ENCODE measurements around the gene OTOP3.
"Not testable (repeated sequence)": the region's sequence is repeated elsewhere in the genome, so short reads cannot be mapped to it uniquely, and the experiment has no call there.

OTOP3 gene

DNA sequence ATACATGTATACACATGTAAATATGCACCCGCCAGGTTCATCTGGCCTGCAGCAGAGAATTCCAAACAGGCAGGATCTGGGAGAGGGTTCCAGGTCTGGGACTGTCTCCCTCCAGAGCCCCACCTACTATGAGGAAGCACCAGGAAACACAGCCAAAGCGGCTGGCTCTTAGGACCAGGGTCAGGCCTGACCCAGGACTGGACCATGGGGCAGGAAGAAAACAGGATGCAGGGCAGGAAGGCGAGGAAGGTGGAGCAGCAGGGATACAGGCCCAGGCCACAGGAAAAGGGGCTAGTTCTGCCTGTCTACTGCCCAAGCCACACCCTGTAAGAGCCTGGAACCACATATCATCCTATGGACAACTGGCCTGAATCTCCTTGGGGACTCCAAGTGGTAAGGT, 34.7 kb downstream of the OTOP3 start:
- Mint-ChIP-seq H3K36me3 (no peaks in the 10 kb centered on the region), H3K27ac (no peak overlapping the region), H3K9me3 (no peaks in the 10 kb centered on the region), H3K4me3 (no peak overlapping the region), H3K4me1 (peaks cover 6% of the 10 kb centered on the region), H3K27me3 (peaks cover 8% of the 10 kb centered on the region)
- DNase-seq (ENCODE audit: low spot score in 2 of 2): no peak
- ATAC-seq (ENCODE audit: low read depth): no peak

DNA sequence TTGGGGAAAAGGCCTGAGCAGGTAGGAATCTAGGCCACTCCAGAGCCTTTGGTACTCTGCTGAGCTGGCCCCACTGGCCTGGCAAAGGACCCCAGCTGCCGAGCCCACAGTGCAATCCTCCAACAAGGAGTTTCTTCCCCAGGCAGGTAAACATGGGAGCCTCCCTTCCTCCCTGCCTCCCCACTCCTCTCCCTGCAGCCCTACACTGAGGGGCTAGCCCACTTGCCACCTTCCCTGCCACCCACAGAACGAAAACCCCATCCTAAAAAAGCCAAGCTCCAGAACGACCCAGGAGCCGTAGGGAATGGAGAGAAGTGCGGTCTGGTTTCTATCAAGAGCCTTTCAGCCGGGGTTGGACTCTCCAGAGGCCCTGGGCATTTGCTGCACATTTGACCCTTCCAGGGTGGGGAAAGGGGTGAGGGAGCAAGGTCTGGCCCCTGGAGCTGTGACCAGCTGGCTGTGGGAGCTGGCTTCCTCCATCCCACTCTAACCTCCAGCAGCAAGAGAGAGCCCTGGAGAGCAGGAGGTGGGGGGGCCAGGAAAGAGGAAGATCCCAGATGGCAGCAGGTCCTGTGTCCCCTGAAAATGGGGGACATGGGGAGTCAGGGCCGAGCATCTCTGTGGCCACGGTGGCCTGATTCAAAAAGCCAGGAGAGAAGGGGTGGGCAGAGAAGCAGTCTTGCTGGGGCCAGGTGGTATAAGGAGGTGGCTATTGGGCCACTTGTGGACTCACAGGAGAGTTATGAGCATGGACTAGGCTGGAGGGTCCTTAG, 35.6 kb downstream of the OTOP3 start:
- no peaks in the 10 kb centered on the region for H3K9me3 Mint-ChIP-seq
- peaks cover 10% of the 10 kb centered on the region for H3K27me3 Mint-ChIP-seq
- peak overlapping the region; percentile 70 for H3K4me3 Mint-ChIP-seq
- peaks cover 6% of the 10 kb centered on the region for H3K4me1 Mint-ChIP-seq
- H3K36me3 Mint-ChIP-seq: no peaks in the 10 kb centered on the region
- no peak overlapping the region for H3K27ac Mint-ChIP-seq
- DNase-seq (ENCODE audit: low spot score in 2 of 2) (no peak), ATAC-seq (ENCODE audit: low read depth) (no peak)

DNA sequence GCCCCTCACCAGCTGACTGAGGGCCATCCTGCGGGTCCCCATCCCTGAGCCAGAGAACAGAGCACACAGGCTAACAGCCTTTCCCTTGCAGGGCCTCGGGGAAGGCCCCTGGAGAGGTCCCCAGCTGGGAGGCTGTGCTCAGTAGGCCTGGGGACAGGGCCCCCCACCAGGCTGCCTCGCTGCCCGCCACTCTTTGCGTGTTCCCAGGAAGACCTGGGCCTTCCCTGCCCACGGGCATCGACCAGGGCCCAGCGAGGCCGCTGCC, 36.1 kb downstream of the OTOP3 start:
- H3K4me3 Mint-ChIP-seq: peak overlapping the region; percentile 70
- H3K36me3 Mint-ChIP-seq: no peaks in the 10 kb centered on the region
- H3K4me1 Mint-ChIP-seq: peaks cover 6% of the 10 kb centered on the region
- no peak overlapping the region for H3K27ac Mint-ChIP-seq
- ATAC-seq (ENCODE audit: low read depth): no peak
- no peak for DNase-seq (ENCODE audit: low spot score in 2 of 2)
- H3K9me3 Mint-ChIP-seq: no peaks in the 10 kb centered on the region
- H3K27me3 Mint-ChIP-seq: peaks cover 12% of the 10 kb centered on the region

DNA sequence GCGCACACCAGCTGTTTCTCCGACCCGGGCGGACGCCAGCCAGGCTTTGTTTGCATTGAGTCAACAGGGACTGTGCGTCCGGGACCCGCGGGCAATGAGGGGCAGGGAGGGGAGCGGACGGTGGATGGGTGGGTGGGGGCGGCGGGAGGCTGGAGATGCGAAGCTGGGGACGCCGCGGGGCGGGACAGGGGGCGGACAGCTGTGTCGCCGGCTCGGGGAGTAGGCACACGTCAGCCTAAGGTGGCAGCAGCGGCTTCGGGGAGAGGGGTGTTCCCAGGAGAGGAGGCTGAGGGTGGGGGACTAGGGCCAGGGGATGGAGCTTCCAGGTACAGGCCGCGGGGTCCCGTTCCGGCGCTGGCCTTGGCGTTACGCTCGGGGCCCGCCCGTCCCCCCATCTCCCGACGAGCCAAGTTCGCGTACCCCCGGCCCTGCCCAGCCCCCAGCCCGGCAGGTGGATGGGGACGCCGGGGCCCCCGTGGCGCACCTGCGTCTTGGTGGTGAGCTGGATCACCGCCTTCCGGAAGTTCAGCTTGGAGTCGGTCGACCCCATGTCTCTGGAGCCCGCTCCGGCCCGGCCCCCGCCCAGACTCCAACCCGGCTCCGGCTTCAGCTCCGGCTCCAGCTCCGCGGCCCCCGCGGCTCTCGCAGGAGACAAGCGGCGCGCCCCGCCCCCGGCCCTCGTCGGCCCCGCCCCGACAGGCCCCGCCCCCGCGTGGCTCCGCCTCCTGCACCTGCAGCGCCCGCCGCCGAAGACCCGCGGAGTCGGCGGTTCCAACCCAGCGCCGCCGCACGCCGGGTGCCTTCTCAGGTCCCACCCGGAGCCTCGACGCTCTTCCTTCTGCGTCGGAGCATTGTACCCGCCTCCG, 36.6 kb downstream of the OTOP3 start, which contains the start of gene HID1:
HID1 (minus strand) TSS at position 653 of the 866 bp plus-strand sequence; CDS start at position 550, 103 bp downstream.
- DNase-seq (ENCODE audit: low spot score in 2 of 2) (peak; percentile 61 to 72), ATAC-seq (ENCODE audit: low read depth) (peak; percentile 83)
- peaks cover 6% of the 10 kb centered on the region for H3K4me1 Mint-ChIP-seq
- H3K27me3 Mint-ChIP-seq: peaks cover 13% of the 10 kb centered on the region
- peak within 1 kb of the TSS; percentile 82 for H3K4me3 Mint-ChIP-seq
- H3K27ac Mint-ChIP-seq: peak within 1 kb of the TSS; percentile 9
- no peaks in the 10 kb centered on the region for H3K36me3 Mint-ChIP-seq
- H3K9me3 Mint-ChIP-seq: no peaks in the 10 kb centered on the region

DNA sequence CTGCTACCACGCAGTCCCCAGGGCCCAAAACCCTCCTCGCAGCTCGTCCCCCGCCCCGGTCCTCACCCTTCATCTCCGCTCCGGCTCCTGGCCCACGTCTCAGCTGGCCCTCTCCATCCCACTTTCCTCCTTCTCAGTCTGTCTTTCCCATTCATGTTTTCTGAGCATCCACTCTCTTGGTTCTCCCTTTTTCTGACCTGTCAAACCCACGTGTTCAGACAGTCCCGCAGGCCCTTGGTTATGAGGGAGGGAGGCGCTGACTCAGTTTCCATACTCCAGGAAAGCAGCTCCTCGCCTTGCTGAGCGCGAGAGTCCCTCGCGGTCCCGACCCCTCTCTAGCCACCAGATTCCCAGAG, 37.3 kb downstream of the OTOP3 start:
- no peak for ATAC-seq (ENCODE audit: low read depth)
- peaks cover 6% of the 10 kb centered on the region for H3K4me1 Mint-ChIP-seq

DNA sequence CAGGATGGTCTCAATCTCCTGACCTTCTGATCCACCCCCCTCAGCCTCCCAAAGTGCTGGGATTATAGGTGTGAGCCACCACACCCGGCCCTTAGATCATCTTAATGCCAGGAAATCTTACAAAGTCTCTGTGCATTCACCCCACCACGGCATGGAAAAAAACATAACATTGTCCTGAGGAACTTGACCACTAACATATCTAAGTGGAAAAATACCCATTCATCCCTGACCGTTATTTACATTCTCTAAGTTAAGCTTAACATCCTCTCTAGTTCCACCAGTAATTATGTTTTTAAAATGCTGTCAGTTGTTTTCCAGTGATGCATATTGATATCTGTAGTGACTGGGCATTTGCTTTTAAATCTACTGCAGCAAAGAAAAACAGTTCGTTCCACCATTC, 40.2 kb downstream of the OTOP3 start:
- no peaks in the 10 kb centered on the region for H3K36me3 Mint-ChIP-seq
- H3K4me1 Mint-ChIP-seq: peaks cover 6% of the 10 kb centered on the region
- H3K27ac Mint-ChIP-seq: no peak overlapping the region
- no peak for ATAC-seq (ENCODE audit: low read depth)
- no peaks in the 10 kb centered on the region for H3K9me3 Mint-ChIP-seq
- DNase-seq (ENCODE audit: low spot score in 2 of 2): no peak
- H3K4me3 Mint-ChIP-seq: no peak overlapping the region
- H3K27me3 Mint-ChIP-seq: peaks cover 26% of the 10 kb centered on the region

More for the DNA sequence above, 37.3 kb downstream of the OTOP3 start:
- peak overlapping the region; percentile 9 for H3K27ac Mint-ChIP-seq
- H3K36me3 Mint-ChIP-seq: no peaks in the 10 kb centered on the region
- H3K9me3 Mint-ChIP-seq: no peaks in the 10 kb centered on the region
- peaks cover 16% of the 10 kb centered on the region for H3K27me3 Mint-ChIP-seq
- no peak for DNase-seq (ENCODE audit: low spot score in 2 of 2)
- peak overlapping the region; percentile 82 for H3K4me3 Mint-ChIP-seq

DNA sequence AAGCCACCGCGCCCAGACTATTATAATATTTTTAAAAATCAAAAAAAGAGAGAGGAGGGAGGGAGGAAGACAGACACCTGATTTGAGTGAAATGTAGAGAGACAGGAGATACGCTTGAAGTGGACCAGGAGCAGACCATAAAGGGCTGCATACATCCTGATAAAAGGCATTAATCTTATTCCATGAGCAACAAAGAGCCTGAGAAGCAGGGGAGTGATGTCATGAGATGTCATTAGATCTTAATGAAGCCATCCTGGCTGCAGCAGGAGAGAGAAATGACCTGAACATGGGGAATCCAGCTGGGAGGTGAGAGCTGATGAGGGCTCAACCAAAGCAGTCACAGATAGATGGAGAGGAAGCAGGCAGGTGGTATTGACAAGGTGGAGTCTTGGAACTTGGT, 42.1 kb downstream of the OTOP3 start:
- ATAC-seq (ENCODE audit: low read depth): no peak
- H3K4me3 Mint-ChIP-seq: no peak overlapping the region
- no peaks in the 10 kb centered on the region for H3K9me3 Mint-ChIP-seq
- DNase-seq (ENCODE audit: low spot score in 2 of 2): no peak
- peaks cover 26% of the 10 kb centered on the region for H3K27me3 Mint-ChIP-seq
- H3K27ac Mint-ChIP-seq: no peak overlapping the region
- no peaks in the 10 kb centered on the region for H3K36me3 Mint-ChIP-seq
- peaks cover 12% of the 10 kb centered on the region for H3K4me1 Mint-ChIP-seq

DNA sequence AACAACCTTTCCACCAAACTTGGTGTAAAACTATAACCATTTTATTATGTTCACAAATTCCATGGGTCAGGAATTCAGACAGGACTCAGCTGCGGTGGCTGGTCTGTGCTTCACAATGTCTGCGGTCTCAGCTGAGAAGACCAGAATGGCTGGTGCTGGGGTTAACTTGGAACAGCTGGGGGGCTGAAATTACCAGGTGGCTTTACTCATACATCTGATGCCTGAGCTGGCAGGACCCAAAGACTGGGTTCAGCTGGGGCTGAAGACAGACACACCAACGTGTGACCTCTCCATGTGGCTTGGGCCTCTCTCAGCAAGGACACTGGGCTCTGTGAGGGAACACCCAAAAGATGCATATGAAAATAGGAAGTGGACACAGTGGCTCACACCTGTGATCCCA, 42.5 kb downstream of the OTOP3 start:
- Mint-ChIP-seq H3K4me3 (no peak overlapping the region), H3K9me3 (no peaks in the 10 kb centered on the region), H3K27me3 (peaks cover 23% of the 10 kb centered on the region), H3K27ac (no peak overlapping the region), H3K36me3 (no peaks in the 10 kb centered on the region), H3K4me1 (peaks cover 7% of the 10 kb centered on the region)
- ATAC-seq (ENCODE audit: low read depth) (no peak), DNase-seq (ENCODE audit: low spot score in 2 of 2) (no peak)

DNA sequence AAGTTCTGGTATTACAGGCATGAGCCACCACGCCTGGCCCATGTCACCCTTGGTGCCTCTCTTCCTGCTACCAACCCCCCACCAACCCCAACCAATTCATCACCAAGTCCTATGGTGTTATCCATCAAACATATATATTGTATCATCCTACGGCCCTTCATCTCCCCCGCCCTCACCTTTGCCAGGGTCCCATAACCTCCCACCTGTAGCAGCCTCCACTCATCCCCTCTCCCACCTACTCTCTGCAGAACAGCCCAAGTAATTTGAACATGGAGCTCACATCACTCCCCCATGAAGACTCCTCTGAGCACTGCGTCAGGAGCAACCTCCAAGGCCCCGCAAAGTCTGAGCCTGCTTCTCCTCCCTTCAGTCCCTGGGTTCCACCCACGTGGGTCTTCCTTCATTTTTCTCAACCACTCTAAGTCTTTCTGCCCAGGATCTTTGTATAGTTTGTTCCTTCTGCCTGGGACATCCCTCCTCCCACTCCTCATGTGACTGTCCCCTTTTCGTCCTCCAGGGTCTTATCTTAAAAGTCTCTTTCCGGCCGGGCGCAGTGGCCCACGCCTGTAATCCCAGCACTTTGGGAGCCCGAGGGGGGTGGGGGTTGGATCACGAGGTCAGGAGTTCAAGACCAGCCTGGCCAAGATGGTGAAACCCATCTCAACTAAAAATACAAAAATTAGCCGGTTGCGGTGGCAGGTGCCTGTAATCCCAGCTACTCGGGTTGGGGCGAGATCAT, 43.9 kb downstream of the OTOP3 start:
- Mint-ChIP-seq H3K9me3 (no peaks in the 10 kb centered on the region), H3K27me3 (peaks cover 22% of the 10 kb centered on the region), H3K27ac (no peak overlapping the region), H3K4me3 (no peak overlapping the region), H3K36me3 (no peaks in the 10 kb centered on the region), H3K4me1 (peaks cover 7% of the 10 kb centered on the region)
- DNase-seq (ENCODE audit: low spot score in 2 of 2) (no peak), ATAC-seq (ENCODE audit: low read depth) (no peak)

DNA sequence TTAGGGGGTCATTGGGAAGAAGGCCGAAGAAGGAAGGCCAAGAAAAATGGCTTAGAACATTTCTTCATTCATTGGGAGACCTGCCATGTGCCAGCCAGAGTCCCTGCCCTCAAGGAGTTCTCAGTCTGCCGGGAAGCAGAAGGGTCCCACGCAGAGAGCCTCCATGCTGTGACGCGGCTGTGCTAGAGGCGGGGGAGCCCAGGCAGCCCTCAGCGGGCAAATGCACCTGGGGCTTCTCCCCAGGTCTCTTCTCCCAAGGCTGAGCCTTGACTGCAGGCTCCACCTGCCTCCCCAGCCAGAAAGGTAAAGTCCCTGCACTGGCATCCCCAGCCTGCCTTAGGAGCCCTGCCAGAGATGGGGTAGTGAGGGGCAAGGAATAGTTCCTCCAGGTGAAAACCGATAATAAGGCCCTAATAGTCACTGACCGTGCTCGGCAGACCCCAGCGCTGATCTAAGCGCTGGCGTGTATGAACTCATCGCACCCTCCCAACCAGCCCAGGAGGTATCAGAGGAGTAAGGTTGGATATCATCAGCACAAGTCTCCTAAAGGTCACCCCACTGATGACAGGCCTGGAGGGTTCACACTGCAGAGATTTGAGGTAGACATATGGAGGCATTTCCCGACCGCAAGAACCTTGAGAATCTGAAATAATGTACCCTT, 45.8 kb downstream of the OTOP3 start:
- no peak overlapping the region for H3K27ac Mint-ChIP-seq
- no peaks in the 10 kb centered on the region for H3K36me3 Mint-ChIP-seq
- H3K9me3 Mint-ChIP-seq: no peaks in the 10 kb centered on the region
- peak overlapping the region; percentile 89 for H3K4me3 Mint-ChIP-seq
- peaks cover 7% of the 10 kb centered on the region for H3K4me1 Mint-ChIP-seq
- H3K27me3 Mint-ChIP-seq: peaks cover 20% of the 10 kb centered on the region
- peak; percentile 10 for ATAC-seq (ENCODE audit: low read depth)
- no peak for DNase-seq (ENCODE audit: low spot score in 2 of 2)

DNA sequence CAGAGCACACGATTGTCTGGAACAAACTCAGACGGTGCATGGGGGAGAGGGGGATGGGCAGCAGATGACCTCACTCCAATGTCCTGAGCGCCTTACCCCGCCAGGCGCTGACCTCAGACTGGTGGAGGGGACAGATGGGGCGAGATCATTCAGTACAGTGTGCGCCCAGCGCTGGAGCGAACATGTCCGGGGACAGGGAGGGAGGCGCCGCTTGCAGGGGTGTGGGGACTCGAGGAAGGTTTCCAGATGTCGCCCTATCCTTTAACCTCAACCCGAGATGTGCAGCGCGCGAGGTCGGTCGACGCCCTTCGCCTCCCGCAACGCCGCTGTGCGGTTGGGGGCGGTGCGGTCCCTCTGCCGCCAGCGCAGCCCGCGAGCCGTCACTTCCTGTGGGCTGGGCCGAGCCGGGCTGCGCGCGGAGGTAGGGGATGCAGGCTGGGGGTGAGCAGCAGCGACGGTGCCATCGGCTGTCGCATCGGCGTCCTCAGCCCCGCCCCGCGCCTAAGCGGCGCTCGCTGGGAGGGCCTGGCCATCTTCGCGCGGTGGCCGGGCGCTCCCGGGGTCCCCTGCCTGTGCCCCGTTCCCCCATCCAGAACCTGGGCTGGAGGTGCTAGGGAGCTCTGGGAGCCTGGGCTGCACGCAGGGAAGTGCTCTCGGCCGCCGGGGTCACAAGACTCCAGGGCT, 46.4 kb downstream of the OTOP3 start:
- Mint-ChIP-seq H3K4me1 (peaks cover 8% of the 10 kb centered on the region), H3K9me3 (no peaks in the 10 kb centered on the region), H3K36me3 (no peaks in the 10 kb centered on the region), H3K27ac (no peak overlapping the region), H3K4me3 (peak overlapping the region; percentile 89), H3K27me3 (peaks cover 17% of the 10 kb centered on the region)
- ATAC-seq (ENCODE audit: low read depth): peak; percentile 88
- DNase-seq (ENCODE audit: low spot score in 2 of 2): peak in 1 of 2 donors; percentile 48

DNA sequence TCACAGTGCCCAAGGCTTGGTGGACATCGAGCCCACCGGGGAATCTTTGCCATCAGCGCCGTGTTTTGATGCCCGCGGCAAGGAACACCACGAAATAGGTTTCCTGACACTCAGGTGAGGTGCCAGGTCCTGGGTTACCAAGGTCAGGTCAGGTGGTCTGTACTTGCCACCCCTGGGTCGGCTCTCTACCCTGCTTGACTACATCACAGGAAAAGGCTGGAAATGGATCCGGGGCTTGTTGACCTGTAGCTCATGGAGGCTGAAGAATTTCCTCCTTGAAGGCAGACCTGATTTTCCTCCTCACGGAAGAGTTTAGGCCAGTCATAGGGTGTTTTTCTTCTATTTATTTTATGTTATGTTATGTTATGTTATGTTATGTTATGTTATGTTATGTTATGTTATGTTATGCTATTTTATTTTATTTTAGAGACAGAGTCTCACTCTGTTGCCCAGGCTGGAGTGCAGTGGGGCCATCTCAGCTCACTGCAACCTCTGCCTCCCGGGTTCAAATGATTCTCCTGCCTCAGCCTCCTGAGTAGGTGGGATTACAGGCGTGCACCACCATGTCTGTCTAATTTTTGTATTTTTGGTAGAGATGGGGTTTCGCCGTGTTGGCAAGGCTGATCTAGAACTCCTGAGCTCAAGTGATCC, 47.1 kb downstream of the OTOP3 start:
- not testable (repeated sequence) for H3K27ac Mint-ChIP-seq; DNase-seq (ENCODE audit: low spot score in 2 of 2); H3K9me3 Mint-ChIP-seq; ATAC-seq (ENCODE audit: low read depth); H3K36me3 Mint-ChIP-seq; H3K4me1 Mint-ChIP-seq
- Mint-ChIP-seq H3K4me3 (peak overlapping the region; percentile 89), H3K27me3 (peaks cover 15% of the 10 kb centered on the region)

DNA sequence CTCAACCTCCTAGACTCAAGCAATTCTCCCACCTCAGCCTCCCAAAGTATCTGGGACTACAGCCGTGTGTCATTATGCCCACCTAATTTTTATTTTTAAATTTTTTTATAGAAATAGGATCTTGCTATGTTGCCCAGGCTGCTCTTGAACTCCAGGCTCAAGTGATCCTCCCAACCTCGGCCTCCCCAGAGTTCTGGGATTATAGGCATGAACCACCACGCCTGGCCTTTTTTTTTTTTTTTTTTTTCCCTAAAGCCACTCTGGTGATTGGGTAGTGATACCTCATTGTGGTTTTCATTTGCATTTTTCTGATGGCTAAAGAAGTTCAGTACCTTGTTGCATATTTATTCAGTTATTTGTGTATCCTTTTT, 50.5 kb downstream of the OTOP3 start:
- no peak for DNase-seq (ENCODE audit: low spot score in 2 of 2)
- H3K4me3 Mint-ChIP-seq: no peak overlapping the region
- no peaks in the 10 kb centered on the region for H3K9me3 Mint-ChIP-seq
- peaks cover 7% of the 10 kb centered on the region for H3K4me1 Mint-ChIP-seq
- no peak for ATAC-seq (ENCODE audit: low read depth)
- no peaks in the 10 kb centered on the region for H3K36me3 Mint-ChIP-seq
- H3K27ac Mint-ChIP-seq: no peak overlapping the region
- peaks cover 4% of the 10 kb centered on the region for H3K27me3 Mint-ChIP-seq
